HUES64 (cell line): ENCODE results near the gene ZIC2.
A peak's percentile ranks its signal among the peaks of the same experiment; 100 is the strongest.

Experiments
- H3K27ac ChIP-seq: 2 replicates; pipeline ENCODE4 v1.7.0; 2013; ENCODE audit warnings: low read depth, low read length, inconsistent platforms
- H3K27me3 ChIP-seq: 2 replicates; pipeline ENCODE4 v1.6.1; 2013; ENCODE audit warnings: mild to moderate bottlenecking, low read length; ENCODE audit not compliant: insufficient read depth
- H3K36me3 ChIP-seq: 2 replicates; pipeline ENCODE4 v1.6.1; 2013; ENCODE audit warnings: mild to moderate bottlenecking, low read length; ENCODE audit not compliant: insufficient read depth
- H3K4me1 ChIP-seq: 2 replicates; pipeline ENCODE4 v1.6.1; 2013; ENCODE audit warnings: mild to moderate bottlenecking, low read length, moderate library complexity; ENCODE audit not compliant: insufficient read depth
- H3K4me3 ChIP-seq: 2 replicates; pipeline ENCODE4 v1.5.1; 2013; ENCODE audit warnings: mild to moderate bottlenecking, low read length, moderate library complexity
- H3K9ac ChIP-seq: 2 replicates; pipeline ENCODE4 v1.6.1; 2013; ENCODE audit warnings: mild to moderate bottlenecking, low read depth, low read length
- H3K9me3 ChIP-seq: 2 replicates; pipeline ENCODE4 v1.6.1; 2013; ENCODE audit warnings: low read depth, low read length; ENCODE audit not compliant: insufficient read depth
- whole genome bisulfite sequencing: fragments of 150-250, 120-280 bp; methylation state at CpG from one replicate; pipeline ENCODE4 v1.1.7; 2013; ENCODE audit warnings: missing lambda C conversion rate; 5-methylcytosine and 5-hydroxymethylcytosine counted together

The ZIC2 gene

DNA sequence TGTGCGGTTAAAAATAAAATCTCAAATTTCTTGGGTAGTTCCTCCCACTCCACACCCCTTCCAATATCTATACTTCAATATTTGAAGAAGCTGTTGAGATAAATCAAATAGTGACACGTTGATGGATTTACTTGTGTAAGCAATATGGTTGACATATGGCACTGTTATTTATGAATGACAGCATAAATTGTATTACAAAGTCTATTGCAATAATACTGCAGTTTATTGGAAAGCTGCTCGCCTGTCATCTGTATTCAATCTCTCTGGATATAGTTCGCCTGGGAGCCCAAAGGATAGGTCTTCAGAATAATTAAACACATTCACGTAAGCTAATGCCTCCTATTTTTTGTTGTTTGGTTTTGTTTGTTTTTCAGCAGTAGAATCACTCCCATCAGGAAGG lies 5.0 kb upstream of the ZIC2 start:
- H3K9ac ChIP-seq = no peak overlapping the region
- no peak overlapping the region for H3K4me3 ChIP-seq
- H3K9me3 ChIP-seq = no peaks in the 10 kb centered on the region
- peaks cover 62% of the 10 kb centered on the region for H3K4me1 ChIP-seq
- WGBS = 78% methylated on average over 3 of the region's 5 CpGs
- H3K27ac ChIP-seq = no peak overlapping the region
- H3K36me3 ChIP-seq = no peaks in the 10 kb centered on the region
- H3K27me3 ChIP-seq = peaks cover 79% of the 10 kb centered on the region

DNA sequence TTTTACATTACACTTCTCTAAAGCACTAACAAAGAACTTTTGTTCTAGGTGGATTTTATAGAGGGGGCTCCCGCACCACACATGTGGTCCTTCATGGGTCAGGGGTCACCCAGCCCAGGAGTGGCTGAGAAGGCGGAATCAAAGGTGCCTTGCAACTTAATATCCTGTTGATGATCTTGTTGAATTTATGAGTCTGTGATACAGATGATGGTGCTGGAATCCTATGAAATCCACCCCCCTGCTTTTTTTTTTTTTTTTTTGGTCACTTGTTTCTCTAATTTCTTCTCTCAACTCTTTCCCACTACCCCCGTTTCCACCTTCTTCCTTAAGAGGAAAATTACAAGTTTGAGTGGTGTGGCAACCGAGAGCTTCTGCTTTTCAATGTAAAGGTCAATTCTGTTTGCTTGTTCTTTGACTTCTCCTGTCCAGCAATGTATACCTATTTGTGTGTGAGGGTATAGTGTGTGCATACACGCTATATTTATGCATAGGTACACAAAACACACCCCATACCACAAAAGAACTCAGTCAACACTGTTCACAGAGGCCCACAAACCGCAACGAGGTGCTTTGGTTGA lies 4.2 kb upstream of the ZIC2 start:
- Histone ChIP-seq H3K9me3 (no peaks in the 10 kb centered on the region), H3K36me3 (peaks cover under 1% of the 10 kb centered on the region), H3K27me3 (peaks cover 73% of the 10 kb centered on the region), H3K9ac (no peak overlapping the region), H3K4me3 (peak overlapping the region; percentile 82), H3K4me1 (peaks cover 58% of the 10 kb centered on the region), H3K27ac (no peak overlapping the region)
- 50% methylated on average over 6 of the region's 7 CpGs for WGBS

GRCh38 chr13:99977912-99978798 lies 3.4 kb upstream of the ZIC2 start:
- Histone ChIP-seq H3K9me3 (no peaks in the 10 kb centered on the region), H3K27me3 (peaks cover 72% of the 10 kb centered on the region), H3K9ac (peak overlapping the region; percentile 84), H3K4me3 (peak overlapping the region; percentile 82), H3K27ac (peak overlapping the region; percentile 84; the same call in 1 of the 2 replicates), H3K4me1 (peaks cover 50% of the 10 kb centered on the region), H3K36me3 (peaks cover 8% of the 10 kb centered on the region)
- WGBS = 6% methylated on average over 52 of the region's 52 CpGs

GRCh38 chr13:99978799-99979452 lies 2.7 kb upstream of the ZIC2 start:
- H3K9me3 ChIP-seq = no peaks in the 10 kb centered on the region
- 1% methylated on average over 13 of the region's 18 CpGs for WGBS
- peaks cover 16% of the 10 kb centered on the region for H3K36me3 ChIP-seq
- peaks cover 43% of the 10 kb centered on the region for H3K4me1 ChIP-seq
- H3K4me3 ChIP-seq = peak overlapping the region; percentile 82
- peak overlapping the region; percentile 84 for H3K27ac ChIP-seq
- peak overlapping the region; percentile 84 for H3K9ac ChIP-seq
- peaks cover 71% of the 10 kb centered on the region for H3K27me3 ChIP-seq

DNA sequence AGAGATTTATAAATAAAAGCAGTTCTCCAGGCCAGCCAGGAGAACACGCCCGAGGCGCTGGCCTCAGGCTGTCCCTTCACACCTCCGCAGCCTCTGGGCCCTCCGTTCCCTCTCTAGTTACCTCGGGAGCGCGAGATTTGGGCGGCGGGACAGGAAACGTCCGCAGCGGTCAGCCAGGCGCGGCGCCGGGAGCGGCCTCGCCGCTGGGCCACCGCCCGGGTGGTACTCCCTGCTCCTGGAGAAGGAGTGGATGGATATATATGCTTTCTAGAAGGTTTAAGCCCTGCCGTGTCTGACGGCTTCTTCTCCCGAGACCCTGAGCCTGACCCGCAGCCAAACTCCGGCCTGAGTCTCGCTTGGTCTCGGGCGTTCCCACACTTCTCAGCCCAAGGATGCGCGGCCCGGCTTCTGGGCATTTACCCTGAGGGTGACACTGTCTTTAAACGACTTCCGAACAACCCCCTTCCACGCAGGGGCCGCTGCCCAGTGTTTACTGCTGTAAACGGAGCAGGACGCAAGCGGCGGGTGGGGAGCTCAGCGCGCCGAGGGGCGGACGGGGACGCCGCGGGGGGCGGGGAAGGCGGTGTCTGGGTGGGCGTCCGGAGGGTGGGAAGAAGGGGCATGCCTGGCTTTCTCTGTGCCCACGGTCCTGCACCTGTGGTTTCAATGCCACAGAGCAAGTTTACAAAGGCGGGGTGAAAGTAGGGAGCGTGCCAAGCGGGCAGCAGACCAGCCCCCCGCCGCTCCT lies 2.0 kb upstream of the ZIC2 start:
- Histone ChIP-seq H3K27ac (peak overlapping the region; percentile 84), H3K4me3 (peak overlapping the region; percentile 82), H3K36me3 (peaks cover 22% of the 10 kb centered on the region), H3K9ac (peak overlapping the region; percentile 84), H3K4me1 (peaks cover 37% of the 10 kb centered on the region), H3K27me3 (peaks cover 64% of the 10 kb centered on the region), H3K9me3 (no peaks in the 10 kb centered on the region)
- under 1% methylated on average over 59 of the region's 59 CpGs for WGBS

- H3K27me3 ChIP-seq = peaks cover 57% of the 10 kb centered on the region
- peak overlapping the region; percentile 84 for H3K9ac ChIP-seq
- H3K4me3 ChIP-seq = peak overlapping the region; percentile 98
- peak overlapping the region; percentile 96 for H3K27ac ChIP-seq
- WGBS = under 1% methylated on average over 75 of the region's 76 CpGs
- H3K4me1 ChIP-seq = peaks cover 34% of the 10 kb centered on the region
- peaks cover 27% of the 10 kb centered on the region for H3K36me3 ChIP-seq
- H3K9me3 ChIP-seq = no peaks in the 10 kb centered on the region
Measured at GRCh38 chr13:99980201-99980823, 1.3 kb upstream of the ZIC2 start.

- H3K9ac ChIP-seq = peak overlapping the region; percentile 93
- peak overlapping the region; percentile 98 for H3K4me3 ChIP-seq
- peaks cover 30% of the 10 kb centered on the region for H3K4me1 ChIP-seq
- peak overlapping the region; percentile 96 for H3K27ac ChIP-seq
- H3K27me3 ChIP-seq = peaks cover 52% of the 10 kb centered on the region
- H3K9me3 ChIP-seq = no peaks in the 10 kb centered on the region
- under 1% methylated on average over 91 of the region's 110 CpGs for WGBS
- H3K36me3 ChIP-seq = peaks cover 33% of the 10 kb centered on the region
Measured at GRCh38 chr13:99980824-99981734, 505 bp upstream of the ZIC2 start.

- peak overlapping the region; percentile 98 for H3K4me3 ChIP-seq
- H3K9ac ChIP-seq = peak overlapping the region; percentile 89
- under 1% methylated on average over 98 of the region's 98 CpGs for WGBS
- peaks cover 40% of the 10 kb centered on the region for H3K36me3 ChIP-seq
- H3K4me1 ChIP-seq = peaks cover 30% of the 10 kb centered on the region
- no peaks in the 10 kb centered on the region for H3K9me3 ChIP-seq
- peak overlapping the region; percentile 91 for H3K27ac ChIP-seq
- peaks cover 49% of the 10 kb centered on the region for H3K27me3 ChIP-seq
Measured at GRCh38 chr13:99982036-99982730, 599 bp downstream of the ZIC2 start.

GRCh38 chr13:99982731-99983498 lies 1.3 kb downstream of the ZIC2 start:
- H3K36me3 ChIP-seq = peaks cover 40% of the 10 kb centered on the region
- H3K4me1 ChIP-seq = peaks cover 30% of the 10 kb centered on the region
- no peaks in the 10 kb centered on the region for H3K9me3 ChIP-seq
- WGBS = under 1% methylated on average over 48 of the region's 48 CpGs
- peak overlapping the region; percentile 91 for H3K27ac ChIP-seq
- peak overlapping the region; percentile 89 for H3K9ac ChIP-seq
- peak overlapping the region; percentile 98 for H3K4me3 ChIP-seq
- H3K27me3 ChIP-seq = peaks cover 49% of the 10 kb centered on the region
